Endodermal cell (in vitro differentiated cells): Measurements from ENCODE around the gene FLAD1. TPM values are rescaled to one million over a fixed set of nuclear protein-coding genes. Genes with fewer than 3 reads are reported as not detected.

ENCODE experiments used
- DNase-seq: peaks from one replicate; pipeline ENCODE4 v3.0.0-alpha.2; 2017
- H3K27ac ChIP-seq: 2 replicates; pipeline ENCODE4 v1.5.1; 2013; ENCODE audit warnings: mild to moderate bottlenecking, low read depth, low read length, moderate library complexity
- H3K27me3 ChIP-seq: 2 replicates; pipeline ENCODE4 v1.6.1; 2013; ENCODE audit warnings: mild to moderate bottlenecking, low read length, moderate library complexity; ENCODE audit not compliant: insufficient read depth, control insufficient read depth, poor library complexity, severe bottlenecking
- H3K36me3 ChIP-seq: 2 replicates; pipeline ENCODE4 v1.7.0; 2013; ENCODE audit warnings: mild to moderate bottlenecking, low read length, moderate library complexity; ENCODE audit not compliant: control insufficient read depth, insufficient read depth
- H3K4me1 ChIP-seq: one replicate; pipeline ENCODE4 v1.7.0; 2013; ENCODE audit warnings: low read length; ENCODE audit not compliant: control insufficient read depth, insufficient read depth
- H3K4me3 ChIP-seq: 2 replicates; pipeline ENCODE4 v1.5.1; 2013; ENCODE audit warnings: mild to moderate bottlenecking, low read length, moderate library complexity
- H3K9ac ChIP-seq: 2 replicates; pipeline ENCODE4 v1.6.1; 2013; ENCODE audit warnings: mild to moderate bottlenecking, low read length, moderate library complexity; ENCODE audit not compliant: poor library complexity, severe bottlenecking; ENCODE audit errors: extremely low read depth
- H3K9me3 ChIP-seq: 2 replicates; pipeline ENCODE4 v1.6.1; 2013; ENCODE audit warnings: mild to moderate bottlenecking, low read length, moderate library complexity; ENCODE audit not compliant: control insufficient read depth
- H3K27ac Mint-ChIP-seq: 2 replicates; pipeline ENCODE4 v1.8.0; 2020; ENCODE audit warnings: mixed read lengths
- H3K27me3 Mint-ChIP-seq: 2 replicates; pipeline ENCODE4 v1.8.0; 2021; ENCODE audit warnings: mild to moderate bottlenecking, mixed read lengths; ENCODE audit not compliant: insufficient read depth
- H3K36me3 Mint-ChIP-seq: 2 replicates; pipeline ENCODE4 v1.8.0; 2020; ENCODE audit warnings: low read depth, mixed read lengths
- H3K4me1 Mint-ChIP-seq: 2 replicates; pipeline ENCODE4 v1.8.0; 2020; ENCODE audit warnings: mixed read lengths
- H3K4me3 Mint-ChIP-seq: 2 replicates; pipeline ENCODE4 v1.8.0; 2020; ENCODE audit warnings: mild to moderate bottlenecking, moderate library complexity, mixed read lengths
- H3K9me3 Mint-ChIP-seq: 2 replicates; pipeline ENCODE4 v1.8.0; 2020; ENCODE audit warnings: mild to moderate bottlenecking, mixed read lengths
- CTCF ChIP-seq: fragments of 200-600 bp; sonication (generic); conservative IDR thresholded peaks from 2 replicates; pipeline ENCODE4 v1.5.0; 2021; ENCODE audit warnings: antibody characterized with exemption, mild to moderate bottlenecking
- WGBS, 2 experiments: methylation state at CpG; one replicate each; pipeline versions ENCODE4 v1.1.5 to v1.1.7; 2013; ENCODE audit warnings: missing lambda C conversion rate in 2 of 2, mixed read lengths in 1 of 2; ENCODE audit not compliant: insufficient coverage in 1 of 2, insufficient read length in 1 of 2; 5-methylcytosine and 5-hydroxymethylcytosine counted together
- total RNA-seq, 2 donors: library from RNA; stranded (reverse); fragmentation: NEBNext Ultra II Directional in 1 of 2; extraction: Animal tissue kit (Norgen Biotek cat#: 25700) in 1 of 2; gene quantifications; 2 replicates in 1 of 2; 3 replicates in 1 of 2; pipeline ENCODE4 v1.2.1, GENCODE V29; 2021

FLAD1 gene
- total RNA-seq, 2 donors from 2014 or later = 61.9 to 65.0 TPM

- H3K9ac ChIP-seq = no peak overlapping the region
- H3K27ac ChIP-seq = no peak overlapping the region
- H3K4me3 ChIP-seq = no peak overlapping the region
- no peaks in the 10 kb centered on the region for H3K9me3 ChIP-seq
- H3K27me3 ChIP-seq = no peaks in the 10 kb centered on the region
- H3K4me1 ChIP-seq = peaks cover 19% of the 10 kb centered on the region
- H3K36me3 ChIP-seq = peaks cover 18% of the 10 kb centered on the region
- 90% methylated on average over 2 of the region's 2 CpGs; no CpG with 5 or more reads in 1 of the 2 experiments for WGBS, 2 experiments
- Mint-ChIP-seq H3K27ac (no peak overlapping the region), H3K4me1 (peaks cover 44% of the 10 kb centered on the region), H3K27me3 (no peaks in the 10 kb centered on the region), H3K36me3 (peaks cover 16% of the 10 kb centered on the region), H3K4me3 (no peak overlapping the region), H3K9me3 (no peaks in the 10 kb centered on the region)
- DNase-seq = no peak
- no peak for TF ChIP-seq CTCF
Measured at GRCh38 chr1:154953611-154954038, 29.5 kb upstream of the FLAD1 start.

- Mint-ChIP-seq H3K27me3 (no peaks in the 10 kb centered on the region), H3K9me3 (no peaks in the 10 kb centered on the region), H3K4me1 (peaks cover 44% of the 10 kb centered on the region), H3K4me3 (peak overlapping the region; percentile 75), H3K36me3 (peaks cover 14% of the 10 kb centered on the region), H3K27ac (no peak overlapping the region)
- H3K9ac ChIP-seq = no peak overlapping the region
- no peaks in the 10 kb centered on the region for H3K27me3 ChIP-seq
- no peaks in the 10 kb centered on the region for H3K9me3 ChIP-seq
- no peak overlapping the region for H3K27ac ChIP-seq
- TF ChIP-seq CTCF = no peak
- no peak for DNase-seq
- 86 to 91% methylated on average over 3 of the region's 3 CpGs for whole genome bisulfite sequencing, 2 experiments
- peak overlapping the region; percentile 94 for H3K4me3 ChIP-seq
- peaks cover 26% of the 10 kb centered on the region for H3K36me3 ChIP-seq
- peaks cover 19% of the 10 kb centered on the region for H3K4me1 ChIP-seq
Measured at GRCh38 chr1:154954541-154954940, 28.6 kb upstream of the FLAD1 start.

DNA sequence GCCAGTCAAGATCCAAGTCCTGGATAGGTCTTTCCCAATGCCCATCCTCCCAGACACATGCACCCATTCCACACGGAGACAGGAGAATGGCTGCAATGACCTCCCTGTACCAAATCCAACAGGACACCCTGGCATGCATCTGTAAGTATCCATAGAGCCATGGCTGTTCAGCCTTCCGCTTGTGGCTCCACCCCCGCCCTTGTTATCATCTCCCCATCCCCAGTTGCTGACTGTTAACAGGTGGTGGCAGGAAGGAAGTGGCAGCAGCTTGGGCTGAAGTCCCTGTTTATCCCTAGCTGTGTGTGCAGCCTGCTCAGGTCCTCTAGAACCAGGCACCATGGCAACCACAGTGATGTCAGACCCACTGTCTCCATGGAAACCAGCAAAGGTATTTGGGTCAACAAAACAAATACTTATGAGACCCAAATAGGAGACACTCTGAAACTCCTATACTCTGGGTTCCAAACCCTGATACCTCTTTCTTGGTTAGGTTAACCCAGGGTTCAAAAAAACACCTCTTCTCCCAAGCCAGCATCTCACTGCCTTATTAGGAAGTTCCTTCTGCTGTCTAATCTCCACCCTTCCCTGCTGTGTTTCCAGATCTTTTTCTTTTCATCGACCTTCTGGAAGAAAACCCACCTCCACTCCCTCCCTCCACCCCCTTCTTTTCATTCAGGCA, 28.0 kb upstream of the FLAD1 start:
- H3K36me3 Mint-ChIP-seq = peaks cover 17% of the 10 kb centered on the region
- H3K4me1 Mint-ChIP-seq = peaks cover 44% of the 10 kb centered on the region
- Histone ChIP-seq H3K9me3 (no peaks in the 10 kb centered on the region), H3K36me3 (peaks cover 28% of the 10 kb centered on the region), H3K9ac (peak overlapping the region; percentile 95), H3K4me3 (peak overlapping the region; percentile 94), H3K4me1 (peaks cover 19% of the 10 kb centered on the region), H3K27ac (peak overlapping the region; percentile 97), H3K27me3 (no peaks in the 10 kb centered on the region)
- WGBS, 2 experiments = 8 to 31% methylated on average over 2 to 4 of the region's 4 CpGs
- H3K9me3 Mint-ChIP-seq = no peaks in the 10 kb centered on the region
- DNase-seq = peak; percentile 81
- H3K4me3 Mint-ChIP-seq = peak overlapping the region; percentile 75
- TF ChIP-seq CTCF = no peak
- H3K27ac Mint-ChIP-seq = peak overlapping the region; percentile 99
- no peaks in the 10 kb centered on the region for H3K27me3 Mint-ChIP-seq
